Coronary artery (tissue), 2 donors: ENCODE measurements around the gene AMFR.
"Not testable (repeated sequence)": the region's sequence is repeated elsewhere in the genome, so short reads cannot be mapped to it uniquely, and the experiment has no call there.

Experiments
- DNase-seq: peaks from one replicate; pipeline ENCODE4 v3.0.0-alpha.2; 2017; ENCODE audit warnings: low spot score
- H3K27ac ChIP-seq, 2 donors: fragments of 200-600 bp; sonication (generic); one replicate each; pipeline ENCODE4 v1.5.1; 2016 to 2019
- H3K4me3 ChIP-seq: fragments of 200-600 bp; sonication (generic); 2 replicates; pipeline ENCODE4 v1.5.1; 2016; ENCODE audit warnings: mild to moderate bottlenecking, moderate library complexity
- CTCF ChIP-seq: fragments of 200-600 bp; sonication (generic); IDR thresholded peaks from one replicate; pipeline ENCODE4 v1.5.1; 2019; ENCODE audit warnings: antibody characterized with exemption

Gene AMFR

GRCh38 chr16:56389554-56389953, 35.8 kb downstream of the AMFR start:
- no peak for DNase-seq
- no peak overlapping the region for H3K27ac ChIP-seq
- TF ChIP-seq CTCF: no peak
- no peak overlapping the region for H3K4me3 ChIP-seq

- no peak overlapping the region for H3K27ac ChIP-seq
- DNase-seq: no peak
- TF ChIP-seq CTCF: no peak
- no peak overlapping the region for H3K4me3 ChIP-seq
Observed at GRCh38 chr16:56388209-56388608, 37.1 kb downstream of the AMFR start.

- DNase-seq: no peak
- no peak overlapping the region for H3K4me3 ChIP-seq
- no peak for TF ChIP-seq CTCF
Observed at GRCh38 chr16:56387396-56387795, 37.9 kb downstream of the AMFR start.

GRCh38 chr16:56384074-56384721, 41.1 kb downstream of the AMFR start:
- DNase-seq: no peak
- TF ChIP-seq CTCF: no peak
- Histone ChIP-seq H3K4me3 (no peak overlapping the region), H3K27ac (no peak overlapping the region)

More at GRCh38 chr16:56387396-56387795, 37.9 kb downstream of the AMFR start:
- H3K27ac ChIP-seq: no peak overlapping the region

- Histone ChIP-seq H3K27ac (no peak overlapping the region), H3K4me3 (no peak overlapping the region)
- DNase-seq: no peak
- TF ChIP-seq CTCF: no peak
Observed at GRCh38 chr16:56382901-56383355, 42.4 kb downstream of the AMFR start.

- no peak for TF ChIP-seq CTCF
- DNase-seq: no peak
- H3K27ac ChIP-seq: no peak overlapping the region
- H3K4me3 ChIP-seq: no peak overlapping the region
Observed at GRCh38 chr16:56382459-56382858, 42.9 kb downstream of the AMFR start.

GRCh38 chr16:56380778-56381485, 44.4 kb downstream of the AMFR start:
- not testable (repeated sequence) for H3K4me3 ChIP-seq, H3K27ac ChIP-seq, DNase-seq

GRCh38 chr16:56379044-56379443, 46.3 kb downstream of the AMFR start:
- not testable (repeated sequence) for H3K4me3 ChIP-seq, DNase-seq, H3K27ac ChIP-seq

- DNase-seq, H3K27ac ChIP-seq, H3K4me3 ChIP-seq: not testable (repeated sequence)
Observed at GRCh38 chr16:56375792-56376191, 49.6 kb downstream of the AMFR start.
